Neural cell (in vitro differentiated cells): ENCODE results near the gene EPB41L5.

Source experiments
- CTCF ChIP-seq: fragments of 450-650 bp; IDR thresholded peaks from 2 replicates; pipeline ENCODE4 v1.5.1; 2014; ENCODE audit warnings: antibody characterized with exemption, mild to moderate bottlenecking, moderate library complexity; ENCODE audit not compliant: poor library complexity, severe bottlenecking
- EP300 ChIP-seq: fragments of 450-650 bp; conservative IDR thresholded peaks from 2 replicates; pipeline ENCODE4 v1.6.1; 2014; ENCODE audit warnings: antibody characterized with exemption, mild to moderate bottlenecking, moderate library complexity; ENCODE audit not compliant: poor library complexity, severe bottlenecking
- EZH2 ChIP-seq: fragments of 200-600, 300-800 bp; shearing (Covaris generic), sonication (generic); IDR thresholded peaks from 2 replicates; pipeline ENCODE4 v1.6.1; 2014; ENCODE audit warnings: antibody characterized with exemption, low read length, borderline replicate concordance, mild to moderate bottlenecking; ENCODE audit not compliant: insufficient read depth, poor library complexity, severe bottlenecking
- MXI1 ChIP-seq: fragments of 450-650 bp; conservative IDR thresholded peaks from 2 replicates; pipeline ENCODE4 v1.6.1; 2014; ENCODE audit warnings: antibody characterized with exemption, mild to moderate bottlenecking; ENCODE audit not compliant: poor library complexity, severe bottlenecking
- POLR2AphosphoS5 ChIP-seq: IDR thresholded peaks from 2 replicates; pipeline ENCODE4 v1.6.1; 2012
- RAD21 ChIP-seq: fragments of 450-650 bp; conservative IDR thresholded peaks from 2 replicates; pipeline ENCODE4 v1.6.1; 2014; ENCODE audit warnings: antibody characterized with exemption, mild to moderate bottlenecking, moderate library complexity
- REST ChIP-seq: IDR thresholded peaks from 2 replicates; pipeline ENCODE4 v1.6.1; 2012; ENCODE audit warnings: borderline replicate concordance
- SMC3 ChIP-seq: fragments of 450-650 bp; conservative IDR thresholded peaks from 2 replicates; pipeline ENCODE4 v1.6.1; 2014; ENCODE audit warnings: antibody characterized with exemption, mild to moderate bottlenecking, moderate library complexity; ENCODE audit not compliant: poor library complexity
- TAF1 ChIP-seq: IDR thresholded peaks from 2 replicates; pipeline ENCODE4 v1.6.1; 2012; ENCODE audit warnings: low read depth

- no peak for TF ChIP-seq POLR2AphosphoS5
- TF ChIP-seq REST = no peak
- no peak for TF ChIP-seq CTCF
- no peak for TF ChIP-seq EZH2
- TF ChIP-seq RAD21 = no peak
- no peak for TF ChIP-seq TAF1
- no peak for TF ChIP-seq MXI1
- no peak for TF ChIP-seq SMC3
- TF ChIP-seq EP300 = no peak
Measured at GRCh38 chr2:120228503-120228902, 215.6 kb downstream of the EPB41L5 start.
